ENCODE results near the gene GORASP2.

- TF ChIP-seq EZH2 (IDR thresholded peaks at IDR 0.05; ENCODE audit: borderline replicate concordance, low read depth, low read length, poor library complexity, severe bottlenecking), result no peak
- TF ChIP-seq CTCF (conservative IDR thresholded peaks at IDR 0.05; ENCODE audit: low read depth, low read length), result no peak
Observed at GRCh38 chr2:170969872-170970496, 40.9 kb downstream of the GORASP2 start.

Data from A673 (cell line).